Activated naive CD8-positive, alpha-beta T cell (primary cell): ENCODE data around the gene CNGB1.
"Not testable (repeated sequence)": the region's sequence is repeated elsewhere in the genome, so short reads cannot be mapped to it uniquely, and the experiment has no call there.

Experiments
- H3K27ac Mint-ChIP-seq: one replicate; pipeline ENCODE4 v1.8.0; 2021; ENCODE audit warnings: mixed read lengths
- H3K27me3 Mint-ChIP-seq: one replicate; pipeline ENCODE4 v1.8.0; 2021; ENCODE audit warnings: mixed read lengths
- H3K36me3 Mint-ChIP-seq: one replicate; pipeline ENCODE4 v1.8.0; 2021; ENCODE audit warnings: mixed read lengths
- H3K4me1 Mint-ChIP-seq: one replicate; pipeline ENCODE4 v1.8.0; 2021; ENCODE audit warnings: low read depth, mixed read lengths
- H3K4me3 Mint-ChIP-seq: one replicate; pipeline ENCODE4 v1.8.0; 2021; ENCODE audit warnings: mild to moderate bottlenecking, mixed read lengths
- H3K9me3 Mint-ChIP-seq: one replicate; pipeline ENCODE4 v1.8.0; 2021; ENCODE audit warnings: low read depth, mixed read lengths

The CNGB1 gene

GRCh38 chr16:57882792-57883191, 88.1 kb downstream of the CNGB1 start:
- Mint-ChIP-seq H3K36me3 (no peaks in the 10 kb centered on the region), H3K27ac (no peak overlapping the region), H3K9me3 (no peaks in the 10 kb centered on the region), H3K4me3 (no peak overlapping the region), H3K4me1 (no peaks in the 10 kb centered on the region), H3K27me3 (peaks cover 30% of the 10 kb centered on the region)

GRCh38 chr16:57882206-57882605, 88.7 kb downstream of the CNGB1 start:
- H3K36me3 Mint-ChIP-seq = no peaks in the 10 kb centered on the region
- H3K27ac Mint-ChIP-seq = no peak overlapping the region
- peaks cover 27% of the 10 kb centered on the region for H3K27me3 Mint-ChIP-seq
- no peak overlapping the region for H3K4me3 Mint-ChIP-seq
- H3K4me1 Mint-ChIP-seq = no peaks in the 10 kb centered on the region
- no peaks in the 10 kb centered on the region for H3K9me3 Mint-ChIP-seq

GRCh38 chr16:57878586-57878985, 92.3 kb downstream of the CNGB1 start:
- no peaks in the 10 kb centered on the region for H3K9me3 Mint-ChIP-seq
- H3K27ac Mint-ChIP-seq = no peak overlapping the region
- no peaks in the 10 kb centered on the region for H3K36me3 Mint-ChIP-seq
- no peaks in the 10 kb centered on the region for H3K4me1 Mint-ChIP-seq
- H3K27me3 Mint-ChIP-seq = peaks cover 14% of the 10 kb centered on the region
- H3K4me3 Mint-ChIP-seq = no peak overlapping the region

- Mint-ChIP-seq H3K9me3 (no peaks in the 10 kb centered on the region), H3K36me3 (no peaks in the 10 kb centered on the region), H3K4me3 (no peak overlapping the region), H3K27me3 (peaks cover 3% of the 10 kb centered on the region), H3K4me1 (no peaks in the 10 kb centered on the region), H3K27ac (no peak overlapping the region)
Observed at GRCh38 chr16:57876210-57876609, 94.7 kb downstream of the CNGB1 start.

GRCh38 chr16:57875347-57875746, 95.6 kb downstream of the CNGB1 start:
- no peaks in the 10 kb centered on the region for H3K36me3 Mint-ChIP-seq
- H3K27me3 Mint-ChIP-seq = peaks cover 2% of the 10 kb centered on the region
- H3K9me3 Mint-ChIP-seq = no peaks in the 10 kb centered on the region
- H3K4me3 Mint-ChIP-seq = no peak overlapping the region
- no peaks in the 10 kb centered on the region for H3K4me1 Mint-ChIP-seq
- no peak overlapping the region for H3K27ac Mint-ChIP-seq

GRCh38 chr16:57873218-57873617, 97.7 kb downstream of the CNGB1 start:
- H3K9me3 Mint-ChIP-seq = no peaks in the 10 kb centered on the region
- H3K27me3 Mint-ChIP-seq = peaks cover 2% of the 10 kb centered on the region
- no peak overlapping the region for H3K27ac Mint-ChIP-seq
- no peaks in the 10 kb centered on the region for H3K36me3 Mint-ChIP-seq
- no peak overlapping the region for H3K4me3 Mint-ChIP-seq
- H3K4me1 Mint-ChIP-seq = no peaks in the 10 kb centered on the region

GRCh38 chr16:57872764-57873163, 98.2 kb downstream of the CNGB1 start:
- H3K36me3 Mint-ChIP-seq, H3K4me1 Mint-ChIP-seq, H3K4me3 Mint-ChIP-seq, H3K27ac Mint-ChIP-seq, H3K9me3 Mint-ChIP-seq, H3K27me3 Mint-ChIP-seq: not testable (repeated sequence)

- Mint-ChIP-seq H3K4me1 (no peaks in the 10 kb centered on the region), H3K27me3 (peaks cover 2% of the 10 kb centered on the region), H3K36me3 (no peaks in the 10 kb centered on the region), H3K9me3 (no peaks in the 10 kb centered on the region), H3K4me3 (no peak overlapping the region), H3K27ac (no peak overlapping the region)
Observed at GRCh38 chr16:57871456-57871855, 99.5 kb downstream of the CNGB1 start.

GRCh38 chr16:57870753-57871454, 100.0 kb downstream of the CNGB1 start:
- Mint-ChIP-seq H3K27ac (no peak overlapping the region), H3K4me1 (no peaks in the 10 kb centered on the region), H3K36me3 (no peaks in the 10 kb centered on the region), H3K27me3 (peaks cover 2% of the 10 kb centered on the region), H3K9me3 (no peaks in the 10 kb centered on the region), H3K4me3 (no peak overlapping the region)

GRCh38 chr16:57868913-57869520, 101.9 kb downstream of the CNGB1 start:
- Mint-ChIP-seq H3K4me1 (no peaks in the 10 kb centered on the region), H3K36me3 (no peaks in the 10 kb centered on the region), H3K27ac (no peak overlapping the region), H3K9me3 (no peaks in the 10 kb centered on the region), H3K4me3 (no peak overlapping the region), H3K27me3 (peaks cover 2% of the 10 kb centered on the region)

- H3K9me3 Mint-ChIP-seq = no peaks in the 10 kb centered on the region
- H3K27ac Mint-ChIP-seq = no peak overlapping the region
- H3K4me1 Mint-ChIP-seq = no peaks in the 10 kb centered on the region
- peaks cover 4% of the 10 kb centered on the region for H3K27me3 Mint-ChIP-seq
- H3K36me3 Mint-ChIP-seq = no peaks in the 10 kb centered on the region
- H3K4me3 Mint-ChIP-seq = no peak overlapping the region
Observed at GRCh38 chr16:57867000-57867561, 103.8 kb downstream of the CNGB1 start.

GRCh38 chr16:57866529-57866918, 104.4 kb downstream of the CNGB1 start:
- Mint-ChIP-seq H3K27ac (no peak overlapping the region), H3K9me3 (no peaks in the 10 kb centered on the region), H3K4me3 (no peak overlapping the region), H3K27me3 (peaks cover 3% of the 10 kb centered on the region), H3K36me3 (no peaks in the 10 kb centered on the region), H3K4me1 (no peaks in the 10 kb centered on the region)

GRCh38 chr16:57865746-57866528, 105.0 kb downstream of the CNGB1 start:
- H3K36me3 Mint-ChIP-seq = no peaks in the 10 kb centered on the region
- H3K4me3 Mint-ChIP-seq = no peak overlapping the region
- no peaks in the 10 kb centered on the region for H3K9me3 Mint-ChIP-seq
- H3K4me1 Mint-ChIP-seq = no peaks in the 10 kb centered on the region
- no peak overlapping the region for H3K27ac Mint-ChIP-seq
- peaks cover 6% of the 10 kb centered on the region for H3K27me3 Mint-ChIP-seq

- Mint-ChIP-seq H3K36me3 (no peaks in the 10 kb centered on the region), H3K27me3 (peaks cover 6% of the 10 kb centered on the region), H3K9me3 (no peaks in the 10 kb centered on the region), H3K27ac (no peak overlapping the region), H3K4me3 (no peak overlapping the region), H3K4me1 (no peaks in the 10 kb centered on the region)
Observed at GRCh38 chr16:57863434-57864160, 107.3 kb downstream of the CNGB1 start.
